ENCODE results near the gene NDUFAF7. TPM values are rescaled to one million over a fixed set of nuclear protein-coding genes. Genes with fewer than 3 reads are reported as not detected.
"Not testable (repeated sequence)": the region's sequence is repeated elsewhere in the genome, so short reads cannot be mapped to it uniquely, and the experiment has no call there.

The NDUFAF7 gene
- polyA plus RNA-seq, 1 donor = 37.0 TPM

GRCh38 chr2:37281916-37282315 lies 50.5 kb downstream of the NDUFAF7 start:
- no peak for DNase-seq

- no peak for DNase-seq
Measured at GRCh38 chr2:37282746-37283145, 51.3 kb downstream of the NDUFAF7 start.

- no peak for DNase-seq
Measured at GRCh38 chr2:37283207-37283606, 51.7 kb downstream of the NDUFAF7 start.

GRCh38 chr2:37284381-37284780 lies 52.9 kb downstream of the NDUFAF7 start:
- DNase-seq = no peak

GRCh38 chr2:37287966-37288365 lies 56.5 kb downstream of the NDUFAF7 start:
- DNase-seq = no peak

- DNase-seq = no peak
Measured at GRCh38 chr2:37291680-37292079, 60.2 kb downstream of the NDUFAF7 start.

- DNase-seq = not testable (repeated sequence)
Measured at GRCh38 chr2:37294858-37295257, 63.4 kb downstream of the NDUFAF7 start.

- DNase-seq = no peak
Measured at GRCh38 chr2:37295469-37296073, 64.1 kb downstream of the NDUFAF7 start.

- DNase-seq = no peak
Measured at GRCh38 chr2:37297632-37298031, 66.2 kb downstream of the NDUFAF7 start.

Other genes starting within 250 kb of the NDUFAF7 start
- 27.9 TPM for gene HEATR5B, start 147.3 kb upstream of the NDUFAF7 start, polyA plus RNA-seq (ENCODE audit: insufficient read length)
- gene GPATCH11, start 147.1 kb upstream of the NDUFAF7 start, polyA plus RNA-seq (ENCODE audit: insufficient read length) = 12.0 TPM
- 41.5 TPM for gene EIF2AK2, start 74.7 kb upstream of the NDUFAF7 start, polyA plus RNA-seq (ENCODE audit: insufficient read length)
- not detected for gene SULT6B1, start 43.0 kb upstream of the NDUFAF7 start, polyA plus RNA-seq (ENCODE audit: insufficient read length)
- 65.4 TPM for gene CEBPZOS, start 35.2 kb upstream of the NDUFAF7 start, polyA plus RNA-seq (ENCODE audit: insufficient read length)
- gene CEBPZ, start 62 bp upstream of the NDUFAF7 start, polyA plus RNA-seq (ENCODE audit: insufficient read length) = 89.4 TPM
- 67.2 TPM for gene PRKD3, start 93.2 kb downstream of the NDUFAF7 start, polyA plus RNA-seq (ENCODE audit: insufficient read length)
- gene QPCT, start 113.0 kb downstream of the NDUFAF7 start, polyA plus RNA-seq (ENCODE audit: insufficient read length) = 13.2 TPM